Measurements from ENCODE around the gene RFTN1.

Gene RFTN1

GRCh38 chr3:16428612-16429011 lies 84.9 kb downstream of the RFTN1 start:
- no peak for TF ChIP-seq CTCF (IDR thresholded peaks at IDR 0.05; ENCODE audit: insufficient read depth, low read depth, low read length, missing control alignments)
- no peak overlapping the region for H3K4me3 ChIP-seq (ENCODE audit: low read length)
- no peak for DNase-seq (ENCODE audit: low read depth)

DNA sequence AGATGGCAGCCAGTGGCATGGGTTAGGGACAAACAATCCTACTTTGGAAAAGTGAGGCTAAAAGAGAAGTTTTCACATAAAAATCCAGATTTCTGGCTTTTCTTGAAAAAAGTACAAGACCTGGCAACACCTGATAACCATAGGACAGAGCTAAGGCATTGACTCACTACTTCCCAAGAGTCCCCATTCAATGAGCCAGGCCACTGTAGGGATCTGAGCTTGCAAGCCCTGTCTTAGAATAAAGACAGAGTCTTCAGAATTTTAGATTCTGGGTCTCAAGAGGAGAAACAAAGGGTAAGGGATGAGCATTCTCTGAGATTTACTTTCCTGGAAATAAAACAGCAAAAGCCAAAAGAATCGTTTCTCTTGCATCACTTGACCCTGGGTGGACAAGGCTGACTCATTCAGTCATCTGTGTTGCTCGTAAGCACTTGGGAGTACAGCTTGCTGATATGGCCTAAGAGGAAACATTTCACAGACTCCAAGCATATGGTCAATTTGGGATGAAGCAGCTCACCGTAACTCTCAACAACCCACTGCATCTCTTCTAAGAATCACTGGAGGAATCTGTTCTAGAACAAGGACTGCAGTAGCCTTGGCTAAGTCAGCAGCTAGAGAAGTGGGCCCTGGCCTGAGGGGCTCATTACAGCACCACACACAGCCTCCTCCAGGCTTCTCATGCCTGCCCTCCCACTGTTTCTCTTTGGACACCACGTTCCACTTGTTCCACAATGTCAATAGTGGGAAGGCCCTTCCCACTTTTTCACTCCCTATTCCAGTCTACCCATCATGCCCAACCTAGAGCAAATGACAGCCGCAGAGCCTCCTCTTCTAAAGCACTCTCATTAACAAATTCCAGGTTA lies 86.2 kb downstream of the RFTN1 start:
- H3K4me3 ChIP-seq (ENCODE audit: low read length): no peak overlapping the region
- TF ChIP-seq CTCF (IDR thresholded peaks at IDR 0.05; ENCODE audit: insufficient read depth, low read depth, low read length, missing control alignments): no peak
- DNase-seq (ENCODE audit: low read depth): peak; percentile 66

DNA sequence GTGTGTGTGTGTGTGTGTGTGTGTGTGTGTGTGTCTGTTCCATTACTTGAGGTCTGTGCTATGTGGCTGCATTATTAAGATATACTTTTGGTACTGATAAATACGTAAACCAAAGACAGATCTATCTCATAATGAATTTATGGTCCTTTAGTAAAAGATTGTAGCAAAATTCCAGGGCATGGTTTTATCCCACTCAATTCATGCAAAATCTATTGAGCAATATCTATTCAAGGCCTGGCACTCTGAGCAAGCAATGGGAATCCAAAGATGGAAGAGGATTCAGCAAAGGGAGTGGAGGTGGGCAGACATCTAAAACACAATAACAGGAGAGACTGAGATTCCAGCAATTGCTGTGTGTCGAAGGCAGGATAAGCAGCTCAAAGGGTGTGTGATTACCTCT lies 86.8 kb downstream of the RFTN1 start:
- no peak for DNase-seq (ENCODE audit: low read depth)
- no peak for TF ChIP-seq CTCF (IDR thresholded peaks at IDR 0.05; ENCODE audit: insufficient read depth, low read depth, low read length, missing control alignments)
- no peak overlapping the region for H3K4me3 ChIP-seq (ENCODE audit: low read length)

- no peak for TF ChIP-seq CTCF (IDR thresholded peaks at IDR 0.05; ENCODE audit: insufficient read depth, low read depth, low read length, missing control alignments)
- no peak overlapping the region for H3K4me3 ChIP-seq (ENCODE audit: low read length)
- DNase-seq (ENCODE audit: low read depth): no peak
These were observed 87.5 kb downstream of the RFTN1 start for GRCh38 chr3:16426029-16426400.

- TF ChIP-seq CTCF (IDR thresholded peaks at IDR 0.05; ENCODE audit: insufficient read depth, low read depth, low read length, missing control alignments): no peak
- H3K4me3 ChIP-seq (ENCODE audit: low read length): no peak overlapping the region
- no peak for DNase-seq (ENCODE audit: low read depth)
These were observed 88.0 kb downstream of the RFTN1 start for GRCh38 chr3:16425398-16426028.

DNA sequence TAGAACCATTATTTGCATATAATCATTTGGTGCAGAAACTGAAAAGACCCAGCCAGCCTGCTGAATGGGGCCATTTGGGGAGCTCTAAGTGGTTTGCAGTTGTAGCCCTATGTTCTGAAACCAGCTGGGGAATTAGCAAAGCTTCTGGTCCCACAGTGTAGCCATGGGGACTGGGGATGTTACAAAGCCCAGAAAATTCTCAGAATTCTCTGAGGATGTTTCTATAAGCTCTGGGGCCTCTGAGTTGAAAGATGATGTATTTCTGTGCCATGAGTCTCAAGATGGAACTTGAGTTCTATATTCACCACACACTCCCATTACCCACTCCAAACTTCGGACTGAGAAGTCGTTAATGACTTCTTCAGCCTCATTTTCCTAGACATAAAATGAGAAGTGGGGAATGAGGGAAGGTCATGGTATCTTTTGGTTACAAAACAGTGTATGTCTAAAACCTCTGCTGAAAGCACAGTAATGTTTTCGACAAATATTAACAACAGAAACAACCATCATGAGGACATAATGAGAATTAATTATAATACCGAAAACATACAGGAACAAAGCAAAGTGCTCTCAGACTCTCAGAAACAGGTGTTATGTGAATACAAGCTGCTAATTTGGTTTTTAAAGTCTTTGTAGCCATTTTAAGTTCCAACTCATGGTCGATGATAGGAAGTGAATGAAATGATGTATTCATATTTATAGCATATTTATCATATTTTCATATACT lies 89.4 kb downstream of the RFTN1 start:
- no peak overlapping the region for H3K4me3 ChIP-seq (ENCODE audit: low read length)
- no peak for TF ChIP-seq CTCF (IDR thresholded peaks at IDR 0.05; ENCODE audit: insufficient read depth, low read depth, low read length, missing control alignments)
- no peak for DNase-seq (ENCODE audit: low read depth)

Data from epithelial cell of esophagus (primary cell).